H9 (cell line): Measurements from ENCODE around the gene WDR6. TPM values are rescaled to one million over a fixed set of nuclear protein-coding genes. Genes with fewer than 3 reads are reported as not detected.

Experiments used
- DNase-seq: peaks from one replicate; pipeline ENCODE4 v3.0.0-alpha.2; 2017
- H2AFZ ChIP-seq: one replicate; pipeline ENCODE4 v1.6.1; 2013; ENCODE audit warnings: mild to moderate bottlenecking, low read length, control low read depth, moderate library complexity
- H2AK5ac ChIP-seq: 2 replicates; pipeline ENCODE4 v1.6.1; 2013; ENCODE audit warnings: low read length, control low read depth, mixed read lengths; ENCODE audit not compliant: insufficient read length
- H2BK120ac ChIP-seq: one replicate; pipeline ENCODE4 v1.6.1; 2013; ENCODE audit warnings: low read depth, mild to moderate bottlenecking, low read length, control low read depth, inconsistent platforms; ENCODE audit not compliant: poor library complexity, severe bottlenecking
- H2BK12ac ChIP-seq: 2 replicates; pipeline ENCODE4 v1.6.1; 2013; ENCODE audit warnings: low read length, control low read depth, mixed read lengths, low read depth; ENCODE audit not compliant: insufficient read length
- H2BK15ac ChIP-seq: 2 replicates; pipeline ENCODE4 v1.6.1; 2013; ENCODE audit warnings: low read depth, low read length, control low read depth
- H2BK20ac ChIP-seq: one replicate; pipeline ENCODE4 v1.6.1; 2013; ENCODE audit warnings: low read depth, mild to moderate bottlenecking, low read length, control low read depth, inconsistent platforms; ENCODE audit not compliant: poor library complexity, severe bottlenecking
- H2BK5ac ChIP-seq: 2 replicates; pipeline ENCODE4 v1.6.1; 2013; ENCODE audit warnings: low read length, control low read depth, mixed read lengths; ENCODE audit not compliant: insufficient read length
- H3K14ac ChIP-seq: 2 replicates; pipeline ENCODE4 v1.6.1; 2013; ENCODE audit warnings: low read length, control low read depth; ENCODE audit not compliant: insufficient read depth
- H3K18ac ChIP-seq: 2 replicates; pipeline ENCODE4 v1.6.1; 2013; ENCODE audit warnings: low read depth, mild to moderate bottlenecking, mixed read lengths, low read length, control low read depth; ENCODE audit not compliant: insufficient read length
- H3K23ac ChIP-seq: 2 replicates; pipeline ENCODE4 v1.6.1; 2013; ENCODE audit warnings: low read length, control low read depth, mixed read lengths, low read depth; ENCODE audit not compliant: insufficient read length
- H3K23me2 ChIP-seq: 2 replicates; pipeline ENCODE4 v1.6.1; 2013; ENCODE audit warnings: low read depth, mild to moderate bottlenecking, mixed read lengths, low read length, control low read depth; ENCODE audit not compliant: insufficient read length, poor library complexity, severe bottlenecking
- H3K27ac ChIP-seq: 2 replicates; pipeline ENCODE4 v1.5.1; 2013; ENCODE audit warnings: low read length, control low read depth, mixed read lengths, low read depth; ENCODE audit not compliant: insufficient read length
- H3K27me3 ChIP-seq: 2 replicates; pipeline ENCODE4 v1.6.1; 2013; ENCODE audit warnings: low read length, control low read depth, inconsistent platforms; ENCODE audit not compliant: insufficient read depth
- H3K4ac ChIP-seq: 2 replicates; pipeline ENCODE4 v1.6.1; 2013; ENCODE audit warnings: low read depth, mild to moderate bottlenecking, control low read depth, inconsistent platforms, low read length, moderate library complexity
- H3K4me1 ChIP-seq: 2 replicates; pipeline ENCODE4 v1.6.1; 2013; ENCODE audit warnings: low read length, control low read depth, inconsistent platforms; ENCODE audit not compliant: insufficient read depth
- H3K4me2 ChIP-seq: 2 replicates; pipeline ENCODE4 v1.6.1; 2013; ENCODE audit warnings: low read length, control low read depth, mixed read lengths; ENCODE audit not compliant: insufficient read length, insufficient read depth
- H3K56ac ChIP-seq: 2 replicates; pipeline ENCODE4 v1.6.1; 2013; ENCODE audit warnings: low read depth, mild to moderate bottlenecking, mixed read lengths, low read length, control low read depth; ENCODE audit not compliant: insufficient read length
- H3K79me1 ChIP-seq: 2 replicates; pipeline ENCODE4 v1.6.1; 2013; ENCODE audit warnings: low read depth, mild to moderate bottlenecking, moderate library complexity, low read length, control low read depth, inconsistent platforms; ENCODE audit not compliant: insufficient read depth, poor library complexity, severe bottlenecking
- H3K79me2 ChIP-seq: 2 replicates; pipeline ENCODE4 v1.6.1; 2013; ENCODE audit warnings: low read length, control low read depth, inconsistent platforms; ENCODE audit not compliant: insufficient read depth
- H3K9ac ChIP-seq: 2 replicates; pipeline ENCODE4 v1.6.1; 2013; ENCODE audit warnings: low read length, control low read depth, mixed read lengths; ENCODE audit not compliant: insufficient read length; ENCODE audit errors: extremely low read depth
- H3K9me3 ChIP-seq: one replicate; pipeline ENCODE4 v1.6.1; 2013; ENCODE audit warnings: low read depth, low read length, inconsistent platforms; ENCODE audit not compliant: control insufficient read depth
- H3T11ph ChIP-seq: one replicate; pipeline ENCODE4 v1.6.1; 2013; ENCODE audit warnings: mild to moderate bottlenecking, low read length, control low read depth, inconsistent platforms
- H4K20me1 ChIP-seq: one replicate; pipeline ENCODE4 v1.6.1; 2013; ENCODE audit not compliant: control insufficient read depth, insufficient read length, insufficient read depth
- H4K5ac ChIP-seq: 2 replicates; pipeline ENCODE4 v1.6.1; 2013; ENCODE audit warnings: low read depth, mild to moderate bottlenecking, mixed read lengths, low read length, control low read depth; ENCODE audit not compliant: insufficient read length
- H4K8ac ChIP-seq: replicated peaks from 2 replicates; pipeline ENCODE4 v1.6.1; 2013; ENCODE audit warnings: low read length, control low read depth, mixed read lengths, low read depth; ENCODE audit not compliant: insufficient read length
- H4K91ac ChIP-seq: 2 replicates; pipeline ENCODE4 v1.6.1; 2013; ENCODE audit warnings: low read depth, mild to moderate bottlenecking, moderate library complexity, mixed read lengths, low read length, control low read depth; ENCODE audit not compliant: insufficient read length
- H3K27ac Mint-ChIP-seq, 3 experiments: 2 replicates in 2 of 3; 3 replicates in 1 of 3; pipeline ENCODE4 v1.8.0; 2020 to 2021; ENCODE audit warnings: mixed read lengths in 3 of 3, mild to moderate bottlenecking in 1 of 3, moderate library complexity in 1 of 3
- H3K27me3 Mint-ChIP-seq: 2 replicates; pipeline ENCODE4 v1.8.0; 2021; ENCODE audit warnings: low read depth, mild to moderate bottlenecking, moderate library complexity, mixed read lengths
- H3K36me3 Mint-ChIP-seq, 3 experiments: 2 replicates in 2 of 3; 3 replicates in 1 of 3; pipeline ENCODE4 v1.8.0; 2020 to 2021; ENCODE audit warnings: low read depth in 3 of 3, mixed read lengths in 3 of 3; ENCODE audit not compliant: insufficient read depth in 1 of 3
- H3K4me1 Mint-ChIP-seq, 2 experiments: 2 replicates each; pipeline ENCODE4 v1.8.0; 2020; ENCODE audit warnings: mixed read lengths in 2 of 2
- H3K4me3 Mint-ChIP-seq, 2 experiments: 2 replicates in 1 of 2; 3 replicates in 1 of 2; pipeline ENCODE4 v1.8.0; 2020 to 2021; ENCODE audit warnings: mild to moderate bottlenecking in 2 of 2, mixed read lengths in 2 of 2, moderate library complexity in 1 of 2
- H3K9me3 Mint-ChIP-seq, 2 experiments: 2 replicates in 1 of 2; 3 replicates in 1 of 2; pipeline ENCODE4 v1.8.0; 2020; ENCODE audit warnings: mild to moderate bottlenecking in 2 of 2, mixed read lengths in 2 of 2, moderate library complexity in 1 of 2
- CTCF ChIP-seq: fragments of 200-600 bp; sonication (generic); conservative IDR thresholded peaks from 3 replicates; pipeline ENCODE4 v1.8.0; 2021; ENCODE audit warnings: antibody characterized with exemption, mild to moderate bottlenecking
- WGBS: extraction: QIAGEN DNeasy Blood & Tissue Kit; methylation state at CpG from one replicate; pipeline ENCODE4 v1.1.7; 2013; ENCODE audit warnings: missing lambda C conversion rate, low lambda C conversion rate, mixed read lengths; ENCODE audit not compliant: insufficient read length; ENCODE audit errors: extremely low coverage; 5-methylcytosine and 5-hydroxymethylcytosine counted together
- total RNA-seq: library from RNA; stranded (reverse); gene quantifications from 2 replicates; pipeline ENCODE4 v1.2.1, GENCODE V29; 2021

WDR6 gene
- total RNA-seq, 1 experiment from 2014 or later: 298 TPM

DNA sequence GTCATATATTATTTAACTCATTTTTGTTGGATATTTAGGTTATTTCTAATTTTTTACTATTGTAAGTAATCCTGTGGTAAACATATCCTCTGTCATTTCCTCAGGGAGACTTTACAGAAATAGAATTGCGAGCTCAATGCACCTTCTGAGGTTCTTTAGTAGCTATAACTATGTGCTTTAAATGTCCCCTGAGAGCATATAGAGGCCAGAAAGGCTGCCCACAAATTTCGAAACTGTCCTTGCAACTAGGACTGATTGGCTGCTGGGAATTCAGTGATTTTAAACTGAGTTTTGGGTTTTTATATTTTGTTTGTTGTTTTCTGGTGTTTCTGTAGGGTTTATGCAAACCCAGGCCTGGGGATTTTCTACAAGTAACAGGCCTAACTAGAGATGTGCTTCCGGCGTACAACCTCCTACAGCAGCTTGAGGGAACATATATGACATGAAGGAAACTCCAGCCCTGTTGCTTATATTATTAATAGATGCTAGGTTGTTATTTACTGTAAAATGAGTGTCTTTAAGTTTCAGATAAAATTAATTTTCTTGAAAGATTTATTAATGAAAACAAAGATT is 46.3 kb upstream of the WDR6 start:
- no peak overlapping the region for H3K14ac ChIP-seq
- no peak overlapping the region for H3K56ac ChIP-seq
- no peak overlapping the region for H2BK120ac ChIP-seq
- H4K5ac ChIP-seq: no peak overlapping the region
- no peak overlapping the region for H2AFZ ChIP-seq
- Mint-ChIP-seq H3K36me3 (peaks cover 16 to 37% (median 24%) of the 10 kb centered on the region in 3 experiments; a peak in 6 of 7 replicates), H3K4me3 (no peak overlapping the region), H3K9me3 (no peaks in the 10 kb centered on the region; a peak in 1 of 5 replicates), H3K27me3 (no peaks in the 10 kb centered on the region), H3K4me1 (peaks cover 18% of the 10 kb centered on the region in 2 experiments), H3K27ac (peak overlapping the region in 2 of 3 experiments; percentile 61 to 62; a peak in 2 of 7 replicates)
- H3K4me1 ChIP-seq: peaks cover 8% of the 10 kb centered on the region; the same call in 1 of the 2 replicates
- H4K20me1 ChIP-seq: no peaks in the 10 kb centered on the region
- no peak overlapping the region for H3K9ac ChIP-seq
- H2BK12ac ChIP-seq: no peak overlapping the region
- H3K79me2 ChIP-seq: no peaks in the 10 kb centered on the region
- no peak overlapping the region for H3K27ac ChIP-seq
- no peaks in the 10 kb centered on the region for H3K79me1 ChIP-seq
- no peak for DNase-seq
- H4K8ac ChIP-seq: no peak overlapping the region
- TF ChIP-seq CTCF: no peak
- no peaks in the 10 kb centered on the region for H3K27me3 ChIP-seq
- no peak overlapping the region for H3K4me2 ChIP-seq
- H3K18ac ChIP-seq: no peak overlapping the region
- H4K91ac ChIP-seq: no peak overlapping the region
- H3K23ac ChIP-seq: no peak overlapping the region
- H3K9me3 ChIP-seq: no peaks in the 10 kb centered on the region
- H2AK5ac ChIP-seq: no peak overlapping the region
- no CpG with 5 or more reads among the region's 4 CpGs for WGBS
- no peak overlapping the region for H2BK5ac ChIP-seq
- no peak overlapping the region for H3T11ph ChIP-seq
- no peak overlapping the region for H2BK15ac ChIP-seq
- H3K23me2 ChIP-seq: no peaks in the 10 kb centered on the region
- no peak overlapping the region for H2BK20ac ChIP-seq
- no peak overlapping the region for H3K4ac ChIP-seq
